RWPE2 (cell line): ENCODE results near the gene AKAP8L.
"Not testable (repeated sequence)": the region's sequence is repeated elsewhere in the genome, so short reads cannot be mapped to it uniquely, and the experiment has no call there.

Experiments
- ATAC-seq: fragments of 200-7000 bp; cut with Tn5 transposase; 3 replicates; pipeline ENCODE4 v1.9.1; 2021; ENCODE audit warnings: low read depth
- DNase-seq: peaks from one replicate; pipeline ENCODE4 v3.0.0-alpha.2; 2020; ENCODE audit warnings: low spot score
- H3K27ac ChIP-seq: fragments of 450-650 bp; 2 replicates; pipeline ENCODE4 v1.5.1; 2017; ENCODE audit warnings: mild to moderate bottlenecking; ENCODE audit not compliant: poor library complexity, severe bottlenecking
- H3K27me3 ChIP-seq: fragments of 250-450 bp; sonication (Bioruptor Pico); 2 replicates; pipeline ENCODE4 v1.5.1; 2021; ENCODE audit warnings: mild to moderate bottlenecking, moderate library complexity; ENCODE audit not compliant: insufficient read depth, poor library complexity, severe bottlenecking
- H3K36me3 ChIP-seq: fragments of 250-450 bp; sonication (Bioruptor Pico); 2 replicates; pipeline ENCODE4 v1.5.1; 2020; ENCODE audit warnings: low read depth, mild to moderate bottlenecking, moderate library complexity
- H3K4me1 ChIP-seq: fragments of 250-450 bp; sonication (Bioruptor Pico); 2 replicates; pipeline ENCODE4 v1.5.1; 2021; ENCODE audit warnings: mild to moderate bottlenecking, moderate library complexity; ENCODE audit not compliant: insufficient read depth, poor library complexity, severe bottlenecking
- H3K4me3 ChIP-seq: fragments of 250-450 bp; sonication (Bioruptor Pico); 2 replicates; pipeline ENCODE4 v1.5.1; 2021; ENCODE audit warnings: mild to moderate bottlenecking, moderate library complexity; ENCODE audit not compliant: severe bottlenecking
- H3K9me3 ChIP-seq: fragments of 250-450 bp; sonication (Bioruptor Pico); 2 replicates; pipeline ENCODE4 v1.5.1; 2021; ENCODE audit warnings: mild to moderate bottlenecking, moderate library complexity; ENCODE audit not compliant: severe bottlenecking
- CTCF ChIP-seq: fragments of 450-650 bp; IDR thresholded peaks from one replicate; pipeline ENCODE4 v1.5.1; 2017; ENCODE audit warnings: mild to moderate bottlenecking, moderate library complexity; ENCODE audit not compliant: poor library complexity, severe bottlenecking

AKAP8L gene

GRCh38 chr19:15360015-15360414 lies 58.8 kb downstream of the AKAP8L start:
- H3K27me3 ChIP-seq, H3K4me1 ChIP-seq, H3K27ac ChIP-seq, DNase-seq, H3K9me3 ChIP-seq, ATAC-seq, H3K4me3 ChIP-seq: not testable (repeated sequence)
- H3K36me3 ChIP-seq: peaks cover 67% of the 10 kb centered on the region

DNA sequence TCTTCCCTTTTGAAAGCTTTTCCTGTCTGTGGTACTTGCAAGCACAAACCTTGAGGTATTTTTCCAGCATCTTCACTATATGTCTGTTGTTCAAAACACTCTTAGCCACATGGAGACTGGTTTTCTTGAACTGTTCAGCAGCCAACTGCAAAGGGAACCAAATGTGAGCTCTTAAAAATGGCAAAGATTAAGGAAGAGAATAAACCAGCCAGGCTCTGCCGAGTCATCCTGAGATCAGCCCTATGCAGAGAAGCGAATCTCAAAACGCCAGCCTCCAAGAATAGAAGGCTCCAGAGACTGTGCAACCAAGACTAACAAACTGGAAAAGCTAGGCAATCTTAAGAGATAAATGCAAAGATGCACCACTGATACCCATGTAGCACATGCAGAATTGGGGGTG lies 59.9 kb downstream of the AKAP8L start:
- Histone ChIP-seq H3K36me3 (peaks cover 73% of the 10 kb centered on the region), H3K4me1 (no peaks in the 10 kb centered on the region), H3K9me3 (no peaks in the 10 kb centered on the region), H3K27ac (no peak overlapping the region), H3K4me3 (no peak overlapping the region), H3K27me3 (no peaks in the 10 kb centered on the region)
- TF ChIP-seq CTCF: no peak
- ATAC-seq (no peak), DNase-seq (no peak)

DNA sequence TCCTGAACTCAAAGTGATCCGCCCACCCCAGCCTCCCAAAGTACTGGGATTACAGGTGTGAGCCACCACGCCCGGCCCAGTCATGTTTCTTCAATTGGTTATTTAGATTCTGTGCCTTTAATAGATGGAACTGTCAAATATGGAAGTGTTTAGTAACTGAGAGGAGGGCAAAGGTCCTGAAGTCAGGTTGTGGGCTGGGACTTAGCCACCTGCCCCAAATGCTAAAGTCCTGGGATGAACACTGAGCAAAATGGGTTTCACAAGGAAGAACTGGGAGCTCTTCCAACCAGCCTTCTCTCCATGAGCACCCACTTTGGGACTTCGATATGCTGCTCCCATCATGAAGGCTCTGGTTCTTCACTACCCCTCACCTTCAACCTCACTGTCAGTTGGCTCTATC lies 60.9 kb downstream of the AKAP8L start:
- no peak for ATAC-seq
- Histone ChIP-seq H3K4me3 (no peak overlapping the region), H3K9me3 (no peaks in the 10 kb centered on the region), H3K4me1 (no peaks in the 10 kb centered on the region), H3K36me3 (peaks cover 77% of the 10 kb centered on the region), H3K27ac (no peak overlapping the region), H3K27me3 (no peaks in the 10 kb centered on the region)
- no peak for TF ChIP-seq CTCF
- DNase-seq: no peak

DNA sequence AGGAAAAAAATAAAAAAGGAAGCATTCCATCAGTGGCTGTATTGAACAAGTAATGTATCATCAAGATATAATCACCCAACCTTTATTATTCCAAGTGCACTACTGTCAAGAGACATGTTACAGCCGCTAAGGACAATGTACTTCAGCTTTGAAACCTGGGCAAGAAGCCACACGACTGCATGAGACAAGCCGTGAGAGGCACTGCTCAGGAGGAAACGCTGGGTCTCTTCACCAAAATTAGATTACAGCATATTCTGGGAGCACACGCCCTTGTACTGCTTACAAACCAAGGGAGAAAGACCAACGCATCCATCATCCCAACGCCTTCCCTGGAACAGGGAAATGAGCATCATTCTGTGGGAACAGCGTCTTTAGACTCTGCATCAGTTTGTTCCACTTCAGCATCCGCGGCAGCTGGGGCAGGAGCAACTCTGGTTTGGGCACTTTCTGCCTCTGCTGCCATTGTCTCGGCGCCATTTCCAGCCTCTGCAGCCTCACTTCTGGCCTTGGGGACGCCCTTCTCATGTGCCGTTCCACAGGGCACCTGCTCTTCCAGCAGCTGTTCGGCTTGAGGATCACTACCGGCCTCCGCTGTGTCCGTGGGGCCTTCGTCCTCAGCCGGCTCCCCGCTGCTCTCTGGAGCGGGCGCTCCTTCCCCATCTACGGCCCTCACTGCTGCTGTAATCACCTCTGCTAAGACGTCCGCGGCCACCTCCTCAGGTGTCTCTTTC lies 64.1 kb downstream of the AKAP8L start:
- Histone ChIP-seq H3K36me3 (peaks cover 58% of the 10 kb centered on the region), H3K27ac (no peak overlapping the region), H3K4me3 (no peak overlapping the region), H3K4me1 (no peaks in the 10 kb centered on the region), H3K9me3 (no peaks in the 10 kb centered on the region), H3K27me3 (no peaks in the 10 kb centered on the region)
- 0 out of 3 replicates have a peak, but pooled peaks have one; percentile 12 for ATAC-seq
- no peak for DNase-seq
- TF ChIP-seq CTCF: no peak

GRCh38 chr19:15353908-15354307 lies 64.9 kb downstream of the AKAP8L start:
- Histone ChIP-seq H3K36me3 (peaks cover 50% of the 10 kb centered on the region), H3K4me1 (no peaks in the 10 kb centered on the region), H3K4me3 (no peak overlapping the region), H3K27me3 (no peaks in the 10 kb centered on the region), H3K9me3 (no peaks in the 10 kb centered on the region), H3K27ac (no peak overlapping the region)
- ATAC-seq (no peak), DNase-seq (no peak)
- no peak for TF ChIP-seq CTCF

GRCh38 chr19:15352535-15352934 lies 66.3 kb downstream of the AKAP8L start:
- not testable (repeated sequence) for DNase-seq, H3K4me3 ChIP-seq, ATAC-seq, H3K27ac ChIP-seq, H3K9me3 ChIP-seq, H3K27me3 ChIP-seq, H3K4me1 ChIP-seq
- peaks cover 36% of the 10 kb centered on the region for H3K36me3 ChIP-seq

- peaks cover 46% of the 10 kb centered on the region for H3K36me3 ChIP-seq
- H3K4me3 ChIP-seq, H3K27me3 ChIP-seq, ATAC-seq, DNase-seq, H3K27ac ChIP-seq, H3K4me1 ChIP-seq, H3K9me3 ChIP-seq: not testable (repeated sequence)
Observed at GRCh38 chr19:15341328-15341727, 77.5 kb downstream of the AKAP8L start.
